Measurements from ENCODE around the gene ITM2C.

The ITM2C gene

GRCh38 chr2:230922951-230923717 is 58.4 kb downstream of the ITM2C start:
- no peak overlapping the region for H3K4me3 ChIP-seq (ENCODE audit: control insufficient read depth, low read depth, low read length)
- TF ChIP-seq CTCF (IDR thresholded peaks at IDR 0.05; ENCODE audit: control insufficient read depth, insufficient read depth, low read depth, low read length, missing control alignments): no peak
- DNase-seq (ENCODE audit: low read depth): no peak

GRCh38 chr2:230924092-230924469 is 59.3 kb downstream of the ITM2C start:
- no peak overlapping the region for H3K4me3 ChIP-seq (ENCODE audit: control insufficient read depth, low read depth, low read length)
- TF ChIP-seq CTCF (IDR thresholded peaks at IDR 0.05; ENCODE audit: control insufficient read depth, insufficient read depth, low read depth, low read length, missing control alignments): no peak
- DNase-seq (ENCODE audit: low read depth): no peak

- DNase-seq (ENCODE audit: low read depth): no peak
- TF ChIP-seq CTCF (IDR thresholded peaks at IDR 0.05; ENCODE audit: control insufficient read depth, insufficient read depth, low read depth, low read length, missing control alignments): peak; percentile 6
- H3K4me3 ChIP-seq (ENCODE audit: control insufficient read depth, low read depth, low read length): no peak within 1 kb of the TSS
Measured at GRCh38 chr2:230924470-230925341, 60.0 kb downstream of the ITM2C start, which contains the start of gene GPR55. Gene GPR55, minus strand, starts transcription at chr2:230925242. Its CDS starts 14,280 bp downstream, at chr2:230910962.

- no peak for DNase-seq (ENCODE audit: low read depth)
- no peak overlapping the region for H3K4me3 ChIP-seq (ENCODE audit: control insufficient read depth, low read depth, low read length)
- no peak for TF ChIP-seq CTCF (IDR thresholded peaks at IDR 0.05; ENCODE audit: control insufficient read depth, insufficient read depth, low read depth, low read length, missing control alignments)
Measured at GRCh38 chr2:230925443-230925878, 60.7 kb downstream of the ITM2C start.

- DNase-seq (ENCODE audit: low read depth): no peak
- peak; percentile 5 for TF ChIP-seq CTCF (IDR thresholded peaks at IDR 0.05; ENCODE audit: control insufficient read depth, insufficient read depth, low read depth, low read length, missing control alignments)
- no peak overlapping the region for H3K4me3 ChIP-seq (ENCODE audit: control insufficient read depth, low read depth, low read length)
Measured at GRCh38 chr2:230925879-230926765, 61.4 kb downstream of the ITM2C start.
